ENCODE measurements around the gene KDM4B.
A peak's percentile ranks its signal among the peaks of the same experiment; 100 is the strongest.

The KDM4B gene

DNA sequence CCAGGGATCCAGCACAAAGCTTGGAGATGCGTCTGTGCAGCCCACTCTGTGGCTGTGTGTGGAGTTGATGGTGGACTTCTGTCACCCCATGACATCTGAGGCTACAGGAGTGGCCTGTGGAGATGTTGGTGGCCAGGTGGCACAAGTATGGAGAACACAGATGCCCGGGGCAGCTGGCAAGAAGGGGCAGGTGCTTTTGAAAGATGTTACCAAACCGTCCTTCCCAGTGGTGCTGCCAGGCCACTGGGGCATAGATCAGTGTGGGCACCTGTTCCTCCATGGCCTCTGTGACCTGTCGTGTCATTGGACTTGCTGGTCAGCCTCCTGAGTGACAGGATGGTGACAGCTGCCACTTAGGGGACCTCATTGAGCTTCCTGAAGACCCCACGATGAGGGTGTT is 36.2 kb downstream of the KDM4B start:
- TF ChIP-seq Cebpa-rat (IDR thresholded peaks at IDR 0.05) = no peak

DNA sequence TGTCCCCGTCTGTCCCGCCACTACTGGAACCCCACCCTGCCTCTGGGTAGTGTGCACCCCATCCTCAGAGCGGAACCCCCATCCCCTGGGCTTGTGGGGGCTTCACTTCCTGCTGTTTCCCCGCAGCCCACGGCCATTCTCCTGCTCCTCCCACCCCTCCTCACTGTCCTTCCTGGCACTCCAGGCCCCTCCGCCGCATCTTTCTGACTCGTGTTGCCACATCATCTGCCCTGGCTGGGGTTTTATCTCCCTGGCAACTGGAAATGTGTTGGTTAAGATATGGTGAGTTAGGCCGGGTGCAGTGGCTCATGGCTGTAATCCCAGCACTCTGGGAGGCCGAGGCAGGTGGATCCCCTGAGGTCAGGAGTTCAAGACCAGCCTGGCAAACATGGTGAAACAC is 37.3 kb downstream of the KDM4B start:
- Histone ChIP-seq H3K4me1 (peaks cover 0 to 20% (median 17%) of the 10 kb centered on the region in 10 experiments; a peak in 12 of 20 replicates), H3K27ac (no peak overlapping the region), H3K36me3 (peaks cover 0 to 89% (median 46%) of the 10 kb centered on the region in 11 experiments; a peak in 20 of 22 replicates), H3K27me3 (no peaks in the 10 kb centered on the region), H3K4me2 (peak overlapping the region in 5 of 11 experiments; percentile 3 to 21 (median 9); a peak in 4 of 22 replicates), H3K4me3 (no peak overlapping the region), H4K20me1 (peaks cover 80 to 100% (median 100%) of the 10 kb centered on the region in 11 experiments), H3K9me3 (replicated peaks in 1 of 11) (peaks cover 0 to 20% (median 16%) of the 10 kb centered on the region in 11 experiments; a peak in 17 of 22 replicates), H3K9ac (no peak overlapping the region)
- no peak for TF ChIP-seq Cebpa-rat (IDR thresholded peaks at IDR 0.05)

More for the DNA sequence above, 36.2 kb downstream of the KDM4B start:
- Histone ChIP-seq H3K9me3 (replicated peaks in 1 of 11) (peaks cover 0 to 20% (median 16%) of the 10 kb centered on the region in 11 experiments; a peak in 17 of 22 replicates), H3K4me1 (peaks cover 0 to 20% (median 15%) of the 10 kb centered on the region in 10 experiments; a peak in 12 of 20 replicates), H4K20me1 (peaks cover 80 to 100% (median 99%) of the 10 kb centered on the region in 11 experiments), H3K4me3 (no peak overlapping the region), H3K27me3 (no peaks in the 10 kb centered on the region), H3K4me2 (peak overlapping the region in 1 of 11 experiments; percentile 1; a peak in 1 of 22 replicates), H3K9ac (no peak overlapping the region), H3K27ac (no peak overlapping the region), H3K36me3 (peaks cover 0 to 83% (median 43%) of the 10 kb centered on the region in 11 experiments; a peak in 20 of 22 replicates)

DNA sequence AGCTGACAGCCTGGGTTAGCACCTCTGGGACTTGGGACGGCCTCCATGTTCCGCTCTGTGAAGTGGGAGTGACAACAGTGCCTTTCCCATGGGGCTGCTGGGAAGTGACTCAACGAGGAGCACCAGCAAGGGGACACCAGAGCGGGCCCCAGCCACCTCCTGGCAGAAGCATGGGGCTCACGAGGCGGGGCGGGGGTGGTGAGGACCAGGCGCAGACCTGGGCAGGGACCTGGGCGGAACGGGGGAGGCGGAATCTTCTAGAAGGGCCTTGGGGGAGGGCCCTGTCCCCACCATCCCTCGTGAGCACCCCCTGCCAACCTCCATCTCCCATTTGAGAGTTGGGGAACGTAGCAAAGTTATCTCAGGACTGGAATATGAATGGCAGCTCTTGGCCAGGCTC is 37.9 kb downstream of the KDM4B start:
- no peak overlapping the region for H3K4me3 ChIP-seq
- no peaks in the 10 kb centered on the region for H3K27me3 ChIP-seq
- H3K4me2 ChIP-seq = peak overlapping the region in 3 of 11 experiments; percentile 3 to 21 (median 11); a peak in 3 of 22 replicates
- peaks cover 0 to 20% (median 16%) of the 10 kb centered on the region in 11 experiments; a peak in 17 of 22 replicates for H3K9me3 ChIP-seq (replicated peaks in 1 of 11)
- H3K36me3 ChIP-seq = peaks cover 0 to 94% (median 52%) of the 10 kb centered on the region in 11 experiments; a peak in 20 of 22 replicates
- H4K20me1 ChIP-seq = peaks cover 81 to 100% (median 100%) of the 10 kb centered on the region in 11 experiments
- H3K9ac ChIP-seq = no peak overlapping the region
- TF ChIP-seq Cebpa-rat (IDR thresholded peaks at IDR 0.05) = no peak
- H3K4me1 ChIP-seq = peaks cover 0 to 24% (median 21%) of the 10 kb centered on the region in 10 experiments; a peak in 12 of 20 replicates
- H3K27ac ChIP-seq = no peak overlapping the region

DNA sequence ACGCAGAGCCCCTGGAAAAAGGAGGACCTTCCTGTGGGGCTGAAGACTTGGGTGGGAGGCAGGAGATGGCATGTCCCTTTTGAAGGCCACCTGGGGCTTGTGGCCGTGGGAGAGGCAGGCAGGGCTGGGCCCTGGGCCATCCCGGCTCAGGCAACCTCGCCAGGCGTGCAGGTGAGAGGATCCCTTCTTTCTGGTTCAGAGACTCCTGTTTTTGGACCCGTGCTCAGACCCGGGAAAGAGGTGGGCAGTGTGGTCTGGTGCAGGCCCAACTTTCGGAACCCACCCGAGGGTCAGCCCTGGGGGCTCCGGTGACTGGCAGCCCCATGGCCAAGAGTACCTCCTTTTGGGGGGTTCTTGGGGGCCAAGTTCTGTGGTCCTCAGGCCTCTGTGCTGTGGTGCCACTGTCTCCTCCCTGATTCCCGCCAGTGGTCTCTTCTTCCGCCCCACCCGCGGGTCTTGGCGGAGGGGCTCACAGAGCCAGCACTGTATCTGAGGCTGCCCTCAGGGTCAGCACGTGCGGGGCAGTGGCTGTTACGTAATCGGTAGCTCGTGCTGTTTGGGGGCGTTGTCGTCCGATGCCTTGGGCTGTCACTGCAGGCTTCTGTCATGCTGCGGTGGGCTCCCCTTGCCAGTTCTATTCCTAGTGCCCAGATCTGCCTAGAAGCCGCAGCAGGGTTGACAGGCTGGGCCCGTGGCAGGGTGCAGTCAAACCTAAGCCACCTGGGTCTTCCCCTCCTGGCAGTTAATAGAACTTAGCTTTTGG is 42.7 kb downstream of the KDM4B start:
- no peaks in the 10 kb centered on the region for H3K27me3 ChIP-seq
- H4K20me1 ChIP-seq = peaks cover 77 to 100% (median 100%) of the 10 kb centered on the region in 11 experiments
- no peak overlapping the region for H3K4me3 ChIP-seq
- peak in 1 of 11 experiments; percentile 22; a peak in 1 of 22 replicates for TF ChIP-seq Cebpa-rat (IDR thresholded peaks at IDR 0.05)
- H3K36me3 ChIP-seq = peaks cover 9 to 90% (median 53%) of the 10 kb centered on the region in 11 experiments
- no peak overlapping the region for H3K4me2 ChIP-seq
- H3K4me1 ChIP-seq = peaks cover 6 to 35% (median 28%) of the 10 kb centered on the region in 10 experiments
- H3K27ac ChIP-seq = no peak overlapping the region; a peak in 2 of 22 replicates
- H3K9me3 ChIP-seq (replicated peaks in 1 of 11) = peaks cover 0 to 17% (median 15%) of the 10 kb centered on the region in 11 experiments; a peak in 17 of 22 replicates
- H3K9ac ChIP-seq = peak overlapping the region in 2 of 11 experiments; percentile 5 to 41; a peak in 2 of 22 replicates

DNA sequence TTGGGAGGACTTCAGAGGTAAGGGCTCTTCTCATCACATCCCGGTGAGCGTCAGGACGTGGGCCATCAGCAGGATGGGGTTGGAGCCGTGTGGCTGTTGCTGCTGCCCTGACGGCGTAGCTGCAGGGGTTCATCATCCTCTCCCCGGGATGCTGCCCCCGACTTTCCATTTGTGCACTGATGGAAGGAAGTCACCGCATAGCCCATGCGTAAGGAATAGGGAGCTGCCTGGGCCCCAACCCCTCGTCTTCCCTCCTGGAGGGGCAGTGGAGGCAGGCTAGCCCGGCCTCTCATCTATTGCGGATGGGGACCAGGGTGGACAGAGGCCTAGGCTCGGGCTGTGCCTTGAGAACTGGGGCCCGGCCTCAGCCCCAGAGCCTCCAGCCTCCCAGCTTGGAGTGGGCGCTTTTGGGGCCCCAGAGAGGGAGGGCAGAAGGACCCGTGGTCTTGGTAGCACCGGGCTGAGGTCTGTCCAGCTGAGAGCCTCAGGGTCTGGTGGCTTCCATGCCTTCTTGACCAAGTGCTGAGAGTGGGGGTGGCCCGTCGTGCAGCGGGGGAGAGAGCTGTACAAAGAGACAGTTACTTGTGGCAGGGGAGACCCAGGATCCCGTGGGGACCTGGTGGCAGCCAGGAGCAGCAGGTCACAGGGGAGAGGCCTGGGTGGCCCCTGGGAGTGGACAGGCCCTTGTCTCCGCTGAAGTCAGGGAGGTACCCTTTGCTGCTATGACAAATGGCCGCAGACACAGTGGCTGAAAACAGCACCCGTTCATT is 44.0 kb downstream of the KDM4B start:
- Histone ChIP-seq H3K4me3 (no peak overlapping the region), H3K27ac (peak overlapping the region in 4 of 11 experiments; percentile 0 to 31 (median 6); a peak in 4 of 22 replicates), H3K9me3 (replicated peaks in 1 of 11) (peaks cover 0 to 5% (median 3%) of the 10 kb centered on the region in 11 experiments; a peak in 14 of 22 replicates), H3K4me1 (peaks cover 13 to 40% (median 31%) of the 10 kb centered on the region in 10 experiments), H3K27me3 (no peaks in the 10 kb centered on the region), H3K9ac (peak overlapping the region in 4 of 11 experiments; percentile 23 to 41 (median 39); a peak in 6 of 22 replicates), H3K4me2 (peak overlapping the region in 6 of 11 experiments; percentile 2 to 32 (median 23); a peak in 4 of 22 replicates), H4K20me1 (peaks cover 81 to 100% (median 100%) of the 10 kb centered on the region in 11 experiments), H3K36me3 (peaks cover 21 to 90% (median 55%) of the 10 kb centered on the region in 11 experiments)
- no peak for TF ChIP-seq Cebpa-rat (IDR thresholded peaks at IDR 0.05)

DNA sequence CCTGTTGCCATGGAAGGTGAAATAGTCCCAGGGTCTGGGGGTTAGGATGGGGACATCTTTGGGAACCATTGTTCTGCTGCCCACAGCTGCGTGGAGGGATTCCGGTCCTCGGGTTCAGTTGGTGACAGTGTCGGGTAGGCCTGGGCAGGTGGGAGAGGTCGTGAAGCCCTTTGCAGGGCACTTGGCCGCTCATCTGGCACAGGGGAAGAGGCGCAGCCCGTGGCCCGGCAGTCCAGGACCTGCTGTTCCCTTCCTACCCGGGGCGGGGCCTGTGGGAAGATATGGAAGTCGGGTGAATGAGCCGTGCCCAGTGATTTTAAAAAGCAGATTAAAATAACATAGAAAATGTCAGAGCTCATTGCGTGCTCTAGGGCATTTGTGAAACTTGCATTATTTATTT is 44.8 kb downstream of the KDM4B start:
- peaks cover 30 to 92% (median 62%) of the 10 kb centered on the region in 11 experiments for H3K36me3 ChIP-seq
- H3K27me3 ChIP-seq = no peaks in the 10 kb centered on the region
- H3K27ac ChIP-seq = peak overlapping the region in 2 of 11 experiments; percentile 0 to 31; a peak in 1 of 22 replicates
- H3K4me1 ChIP-seq = peaks cover 13 to 40% (median 31%) of the 10 kb centered on the region in 10 experiments
- no peak for TF ChIP-seq Cebpa-rat (IDR thresholded peaks at IDR 0.05)
- H3K4me3 ChIP-seq = no peak overlapping the region
- peaks cover 0 to 9% (median 2%) of the 10 kb centered on the region in 11 experiments; a peak in 9 of 22 replicates for H3K9me3 ChIP-seq (replicated peaks in 1 of 11)
- peaks cover 85 to 100% (median 100%) of the 10 kb centered on the region in 11 experiments for H4K20me1 ChIP-seq
- H3K9ac ChIP-seq = peak overlapping the region in 4 of 11 experiments; percentile 38 to 41 (median 39); a peak in 4 of 22 replicates
- peak overlapping the region in 4 of 11 experiments; percentile 21 to 32 (median 26); a peak in 5 of 22 replicates for H3K4me2 ChIP-seq

DNA sequence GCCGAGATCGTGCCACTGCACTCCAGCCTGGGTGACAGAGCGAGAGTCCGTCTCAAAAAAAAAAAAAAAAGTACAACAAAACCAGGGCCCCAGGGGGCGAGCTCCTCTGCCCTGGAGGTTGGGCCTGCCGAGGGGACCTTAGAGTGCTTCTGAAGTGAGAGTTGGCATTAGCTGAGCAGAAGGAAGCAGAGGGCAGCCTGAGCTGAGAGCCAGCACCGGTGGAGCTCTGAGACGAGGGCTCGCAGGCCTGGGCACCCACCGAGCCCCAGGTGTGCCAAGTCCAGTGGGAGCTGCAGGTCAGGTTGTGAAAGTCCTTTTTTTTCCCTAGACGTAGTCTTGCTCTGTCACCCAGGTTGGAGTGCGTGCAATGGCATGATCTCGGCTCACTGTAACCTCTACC is 46.0 kb downstream of the KDM4B start:
- Histone ChIP-seq H3K27ac (no peak overlapping the region), H4K20me1 (peaks cover 86 to 100% (median 100%) of the 10 kb centered on the region in 11 experiments), H3K9ac (no peak overlapping the region), H3K9me3 (replicated peaks in 1 of 11) (peaks cover 0 to 21% (median 14%) of the 10 kb centered on the region in 11 experiments; a peak in 11 of 22 replicates), H3K4me3 (no peak overlapping the region), H3K4me2 (no peak overlapping the region), H3K4me1 (peaks cover 13 to 40% (median 31%) of the 10 kb centered on the region in 10 experiments), H3K36me3 (peaks cover 41 to 94% (median 70%) of the 10 kb centered on the region in 11 experiments), H3K27me3 (no peaks in the 10 kb centered on the region)
- TF ChIP-seq Cebpa-rat (IDR thresholded peaks at IDR 0.05) = no peak

DNA sequence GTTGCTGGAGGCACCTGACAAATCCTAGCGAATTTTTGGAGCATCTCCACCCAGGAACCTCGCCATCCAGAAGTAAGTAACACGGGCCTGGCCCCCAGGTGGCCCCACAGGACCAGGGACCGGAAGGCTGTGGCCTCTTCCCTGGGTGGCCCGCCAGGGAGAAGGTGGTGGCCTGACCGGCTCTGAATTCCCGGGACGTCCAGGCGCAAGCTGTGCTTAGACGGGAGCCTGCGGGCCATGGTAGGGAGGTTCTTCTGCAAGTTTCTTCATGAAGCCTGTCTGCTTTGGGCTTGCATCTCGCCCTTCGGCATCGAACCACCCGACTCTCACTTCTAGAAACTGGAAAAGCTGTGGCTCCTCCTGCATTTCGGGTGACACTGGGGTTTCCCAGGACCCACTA is 47.4 kb downstream of the KDM4B start:
- peaks cover 52 to 94% (median 75%) of the 10 kb centered on the region in 11 experiments for H3K36me3 ChIP-seq
- peaks cover 13 to 35% (median 30%) of the 10 kb centered on the region in 10 experiments for H3K4me1 ChIP-seq
- no peaks in the 10 kb centered on the region for H3K27me3 ChIP-seq
- H4K20me1 ChIP-seq = peaks cover 82 to 100% (median 100%) of the 10 kb centered on the region in 11 experiments
- no peak overlapping the region for H3K4me2 ChIP-seq
- no peak overlapping the region for H3K27ac ChIP-seq
- no peak overlapping the region for H3K9ac ChIP-seq
- no peak overlapping the region for H3K4me3 ChIP-seq
- no peak for TF ChIP-seq Cebpa-rat (IDR thresholded peaks at IDR 0.05)
- H3K9me3 ChIP-seq (replicated peaks in 1 of 11) = peaks cover 0 to 22% (median 14%) of the 10 kb centered on the region in 11 experiments; a peak in 11 of 22 replicates
